ENCODE data around the gene MT1M. TPM values are rescaled to one million over a fixed set of nuclear protein-coding genes. Genes with fewer than 3 reads are reported as not detected.

MT1M gene
- total and polyA plus RNA-seq, 2 of the 4 experiments (the other 2 are of a cell fraction) = 0.10 TPM; not detected in 1

GRCh38 chr16:56681939-56682702, 49.7 kb downstream of the MT1M start, which contains the start of gene MT1X (continued):
- no peak for TF ChIP-seq CEBPB (IDR thresholded peaks at IDR 0.05; ENCODE audit: low read depth, low read length)
- no peak for TF ChIP-seq RCOR1 (IDR thresholded peaks at IDR 0.05; ENCODE audit: insufficient replicate concordance, low read length)
- no peak for TF ChIP-seq NFE2L2 (IDR thresholded peaks at IDR 0.05; ENCODE audit: low read depth, low read length)
